Naive thymus-derived CD8-positive, alpha-beta T cell (primary cell): ENCODE data around the gene OR6Q1. TPM values are rescaled to one million over a fixed set of nuclear protein-coding genes. Genes with fewer than 3 reads are reported as not detected.
"Not testable (repeated sequence)": the region's sequence is repeated elsewhere in the genome, so short reads cannot be mapped to it uniquely, and the experiment has no call there.

Experiments
- ATAC-seq, 2 donors: fragments of 150-1000 bp; cut with Tn5 transposase in 1 of 2; sonication (Bioruptor Pico), chemical (Tn5 transposase) in 1 of 2; 1 replicate in 1 of 2; 2 replicates in 1 of 2; pipeline ENCODE4 v1.10.0; 2021; ENCODE audit warnings: mild to moderate bottlenecking in 2 of 2, moderate library complexity in 2 of 2
- POLR2A ChIA-PET: fragments of 350-600 bp; sonication (Branson Sonifier 250); formaldehyde crosslinking; loops from one replicate; lab custom pipeline; 2021; ENCODE audit warnings: antibody characterized with exemption; lab: Charles Lee
- DNase-seq, 10 donors: peaks; one replicate each; pipeline versions ENCODE4 v3.0.0 to v3.0.0-alpha.2; 2020 to 2022
- H3K27ac Mint-ChIP-seq, 10 donors: one replicate each; pipeline ENCODE4 v1.8.0; 2020 to 2022; ENCODE audit warnings: mild to moderate bottlenecking in 10 of 10, mixed read lengths in 10 of 10, moderate library complexity in 4 of 10, inconsistent platforms in 1 of 10
- H3K27me3 Mint-ChIP-seq, 5 donors: one replicate each; pipeline ENCODE4 v1.8.0; 2021 to 2022; ENCODE audit warnings: mixed read lengths in 5 of 5
- H3K36me3 Mint-ChIP-seq, 3 donors: one replicate each; pipeline ENCODE4 v1.8.0; 2020 to 2022; ENCODE audit warnings: mixed read lengths in 3 of 3, mild to moderate bottlenecking in 2 of 3, inconsistent platforms in 1 of 3
- H3K4me1 Mint-ChIP-seq, 4 donors: one replicate each; pipeline ENCODE4 v1.8.0; 2021 to 2022; ENCODE audit warnings: mixed read lengths in 4 of 4
- H3K4me3 Mint-ChIP-seq, 10 donors: one replicate each; pipeline ENCODE4 v1.8.0; 2020 to 2022; ENCODE audit warnings: mild to moderate bottlenecking in 10 of 10, mixed read lengths in 10 of 10, moderate library complexity in 6 of 10, inconsistent platforms in 1 of 10
- H3K9me3 Mint-ChIP-seq, 9 donors: one replicate each; pipeline ENCODE4 v1.8.0; 2020 to 2022; ENCODE audit warnings: mixed read lengths in 9 of 9, mild to moderate bottlenecking in 3 of 9, inconsistent platforms in 1 of 9, moderate library complexity in 1 of 9
- polyA plus RNA-seq, 3 donors: library from polyadenylated mRNA; unstranded; fragments of 300-500 nt; fragmentation: Illumina TruSeq; gene quantifications; one replicate each; pipeline ENCODE4 v1.2.3, GENCODE V29; 2021
- total RNA-seq, 8 experiments: library from RNA in 2 of 8; stranded (reverse) in 2 of 8; gene quantifications; one replicate each; pipeline ENCODE4 v1.2.3 and lab custom pipeline; 2021 to 2026

Gene OR6Q1
- total RNA-seq: not detected
- polyA plus RNA-seq: not detected
- total RNA-seq (lab: John Stamatoyannopoulos, UW): 0 reads per million in 6 experiments

- Mint-ChIP-seq H3K9me3 (peaks cover 1 to 21% (median 14%) of the 10 kb centered on the region in 9 donors), H3K36me3 (peaks cover 0 to 10% (median 0%) of the 10 kb centered on the region in 3 donors), H3K27ac (no peak within 1 kb of the TSS), H3K4me1 (no peaks in the 10 kb centered on the region), H3K4me3 (no peak within 1 kb of the TSS), H3K27me3 (peaks cover 5 to 34% (median 10%) of the 10 kb centered on the region in 5 donors)
- no peak for DNase-seq
- ATAC-seq: no peak
- POLR2A ChIA-PET: no interaction called here
Measured at GRCh38 chr11:58030653-58031052, at the start of gene OR6Q1. Gene OR6Q1, plus strand, starts transcription at chr11:58030953. Its CDS starts 0 bp downstream, at chr11:58030953.

GRCh38 chr11:57981536-57981935 lies 49.2 kb upstream of the OR6Q1 start:
- DNase-seq (no peak), ATAC-seq (no peak)
- H3K27ac Mint-ChIP-seq: no peak overlapping the region
- H3K36me3 Mint-ChIP-seq: no peaks in the 10 kb centered on the region
- peaks cover 0 to 20% (median 4%) of the 10 kb centered on the region in 5 donors for H3K27me3 Mint-ChIP-seq
- H3K4me3 Mint-ChIP-seq: no peak overlapping the region
- H3K9me3 Mint-ChIP-seq: peaks cover 0 to 3% (median 0%) of the 10 kb centered on the region in 9 donors
- no peaks in the 10 kb centered on the region for H3K4me1 Mint-ChIP-seq
- POLR2A ChIA-PET: no interaction called here

- no peak for DNase-seq
- H3K27me3 Mint-ChIP-seq: peaks cover 0 to 13% (median 4%) of the 10 kb centered on the region in 5 donors
- no peak for ATAC-seq
- H3K4me3 Mint-ChIP-seq: no peak overlapping the region
- H3K36me3 Mint-ChIP-seq: no peaks in the 10 kb centered on the region
- H3K9me3 Mint-ChIP-seq: peaks cover 0 to 10% (median 2%) of the 10 kb centered on the region in 9 donors
- H3K27ac Mint-ChIP-seq: no peak overlapping the region
- no peaks in the 10 kb centered on the region for H3K4me1 Mint-ChIP-seq
- POLR2A ChIA-PET: no interaction called here
Measured at GRCh38 chr11:57982776-57983175, 48.0 kb upstream of the OR6Q1 start.

GRCh38 chr11:57983191-57983590 lies 47.6 kb upstream of the OR6Q1 start:
- peaks cover 0 to 13% (median 5%) of the 10 kb centered on the region in 5 donors for H3K27me3 Mint-ChIP-seq
- H3K4me3 Mint-ChIP-seq: no peak overlapping the region
- no peak overlapping the region for H3K27ac Mint-ChIP-seq
- ATAC-seq: no peak
- no peaks in the 10 kb centered on the region for H3K36me3 Mint-ChIP-seq
- no peaks in the 10 kb centered on the region for H3K4me1 Mint-ChIP-seq
- DNase-seq: no peak
- peaks cover 0 to 14% (median 4%) of the 10 kb centered on the region in 9 donors for H3K9me3 Mint-ChIP-seq
- POLR2A ChIA-PET: no interaction called here

- H3K4me3 Mint-ChIP-seq, H3K4me1 Mint-ChIP-seq, H3K27ac Mint-ChIP-seq, H3K9me3 Mint-ChIP-seq, POLR2A ChIA-PET, DNase-seq, ATAC-seq, H3K36me3 Mint-ChIP-seq: not testable (repeated sequence)
- peaks cover 9 to 20% (median 18%) of the 10 kb centered on the region in 5 donors for H3K27me3 Mint-ChIP-seq
Measured at GRCh38 chr11:57999523-57999922, 31.2 kb upstream of the OR6Q1 start.

- H3K27ac Mint-ChIP-seq, H3K4me1 Mint-ChIP-seq, ATAC-seq, H3K4me3 Mint-ChIP-seq, H3K9me3 Mint-ChIP-seq, DNase-seq, POLR2A ChIA-PET, H3K36me3 Mint-ChIP-seq: not testable (repeated sequence)
- H3K27me3 Mint-ChIP-seq: peaks cover 10 to 25% (median 20%) of the 10 kb centered on the region in 5 donors
Measured at GRCh38 chr11:58000021-58000420, 30.7 kb upstream of the OR6Q1 start.

- no peak overlapping the region for H3K27ac Mint-ChIP-seq
- no peak overlapping the region for H3K4me3 Mint-ChIP-seq
- POLR2A ChIA-PET: no interaction called here
- no peaks in the 10 kb centered on the region for H3K36me3 Mint-ChIP-seq
- no peak for ATAC-seq
- H3K27me3 Mint-ChIP-seq: peaks cover 14 to 32% (median 20%) of the 10 kb centered on the region in 5 donors
- peaks cover 4 to 9% (median 5%) of the 10 kb centered on the region in 4 donors for H3K4me1 Mint-ChIP-seq
- DNase-seq: no peak
- peaks cover 0 to 5% (median 0%) of the 10 kb centered on the region in 9 donors for H3K9me3 Mint-ChIP-seq
Measured at GRCh38 chr11:58000699-58001098, 30.1 kb upstream of the OR6Q1 start.

- H3K36me3 Mint-ChIP-seq: peaks cover 0 to 2% (median 0%) of the 10 kb centered on the region in 3 donors
Measured at GRCh38 chr11:58003036-58003435, 27.7 kb upstream of the OR6Q1 start.

GRCh38 chr11:58003591-58003990 lies 27.2 kb upstream of the OR6Q1 start:
- Mint-ChIP-seq H3K4me1 (peaks cover 4 to 9% (median 5%) of the 10 kb centered on the region in 4 donors), H3K36me3 (peaks cover 0 to 2% (median 0%) of the 10 kb centered on the region in 3 donors), H3K27ac (no peak overlapping the region), H3K27me3 (peaks cover 14 to 32% (median 22%) of the 10 kb centered on the region in 5 donors), H3K9me3 (peaks cover 0 to 3% (median 0%) of the 10 kb centered on the region in 9 donors), H3K4me3 (no peak overlapping the region)
- POLR2A ChIA-PET: no interaction called here
- ATAC-seq: no peak
- no peak for DNase-seq

More at GRCh38 chr11:58003036-58003435, 27.7 kb upstream of the OR6Q1 start:
- Mint-ChIP-seq H3K27me3 (peaks cover 14 to 32% (median 22%) of the 10 kb centered on the region in 5 donors), H3K9me3 (peaks cover 0 to 3% (median 0%) of the 10 kb centered on the region in 9 donors), H3K4me3 (no peak overlapping the region), H3K4me1 (peaks cover 4 to 9% (median 5%) of the 10 kb centered on the region in 4 donors), H3K27ac (no peak overlapping the region)
- ATAC-seq (no peak), DNase-seq (no peak)
- POLR2A ChIA-PET: no interaction called here

GRCh38 chr11:58004664-58005063 lies 26.1 kb upstream of the OR6Q1 start:
- POLR2A ChIA-PET: no interaction called here
- peaks cover 0 to 2% (median 0%) of the 10 kb centered on the region in 3 donors for H3K36me3 Mint-ChIP-seq
- H3K4me1 Mint-ChIP-seq: peaks cover 4 to 9% (median 5%) of the 10 kb centered on the region in 4 donors
- peaks cover 0 to 6% (median 0%) of the 10 kb centered on the region in 9 donors for H3K9me3 Mint-ChIP-seq
- DNase-seq (peak in 1 of 10 donors; percentile 5), ATAC-seq (peak in 1 of 2 donors; percentile 38)
- H3K27me3 Mint-ChIP-seq: peaks cover 14 to 32% (median 22%) of the 10 kb centered on the region in 5 donors
- H3K4me3 Mint-ChIP-seq: no peak overlapping the region
- H3K27ac Mint-ChIP-seq: no peak overlapping the region

GRCh38 chr11:58006940-58007339 lies 23.8 kb upstream of the OR6Q1 start:
- peaks cover 0 to 2% (median 0%) of the 10 kb centered on the region in 3 donors for H3K36me3 Mint-ChIP-seq
- ATAC-seq: no peak
- DNase-seq: no peak
- peaks cover 10 to 32% (median 21%) of the 10 kb centered on the region in 5 donors for H3K27me3 Mint-ChIP-seq
- peaks cover 4 to 9% (median 5%) of the 10 kb centered on the region in 4 donors for H3K4me1 Mint-ChIP-seq
- H3K4me3 Mint-ChIP-seq: no peak overlapping the region
- H3K9me3 Mint-ChIP-seq: peaks cover 0 to 3% (median 0%) of the 10 kb centered on the region in 9 donors
- POLR2A ChIA-PET: no interaction called here
- no peak overlapping the region for H3K27ac Mint-ChIP-seq

GRCh38 chr11:58011771-58012170 lies 19.0 kb upstream of the OR6Q1 start:
- H3K27ac Mint-ChIP-seq: no peak overlapping the region
- peaks cover 0 to under 1% (median 0%) of the 10 kb centered on the region in 3 donors for H3K36me3 Mint-ChIP-seq
- H3K9me3 Mint-ChIP-seq: peaks cover 0 to 4% (median 0%) of the 10 kb centered on the region in 9 donors
- H3K4me3 Mint-ChIP-seq: no peak overlapping the region
- no peak for DNase-seq
- H3K4me1 Mint-ChIP-seq: no peaks in the 10 kb centered on the region
- peaks cover 0 to 7% (median 3%) of the 10 kb centered on the region in 5 donors for H3K27me3 Mint-ChIP-seq
- POLR2A ChIA-PET: no interaction called here
- no peak for ATAC-seq

- ATAC-seq (no peak), DNase-seq (no peak)
- H3K4me1 Mint-ChIP-seq: no peaks in the 10 kb centered on the region
- POLR2A ChIA-PET: no interaction called here
- H3K4me3 Mint-ChIP-seq: no peak within 1 kb of the TSS
- no peak within 1 kb of the TSS for H3K27ac Mint-ChIP-seq
- H3K27me3 Mint-ChIP-seq: peaks cover 0 to 15% (median 0%) of the 10 kb centered on the region in 5 donors
- no peaks in the 10 kb centered on the region for H3K36me3 Mint-ChIP-seq
- no peaks in the 10 kb centered on the region for H3K9me3 Mint-ChIP-seq
Measured at GRCh38 chr11:58023435-58023931, 7.3 kb upstream of the OR6Q1 start, which contains the start of gene OR9Q1. Gene OR9Q1, plus strand, starts transcription at chr11:58023881. Its CDS starts 155,564 bp downstream, at chr11:58179445.
